Lung (tissue), 12 donors: ENCODE measurements around the gene ETNK2. TPM values are rescaled to one million over a fixed set of nuclear protein-coding genes. Genes with fewer than 3 reads are reported as not detected.

Source experiments
- ATAC-seq: fragments of 200-7000 bp; cut with Tn5 transposase; one replicate; pipeline ENCODE4 v1.9.1; 2020; ENCODE audit warnings: moderate number of reproducible peaks; ENCODE audit not compliant: insufficient read depth, low FRiP score
- DNase-seq, 3 donors: peaks; one replicate each; pipeline ENCODE4 v3.0.0-alpha.2; 2013 to 2017
- H3K27ac ChIP-seq, 2 donors: one replicate each; pipeline ENCODE4 v1.5.1; 2013; ENCODE audit warnings: mild to moderate bottlenecking in 2 of 2, moderate library complexity in 2 of 2, control low read depth in 1 of 2, inconsistent platforms in 1 of 2, low read depth in 1 of 2, low read length in 1 of 2
- H3K27me3 ChIP-seq, 3 donors: one replicate each; pipeline ENCODE4 v1.5.1; 2013; ENCODE audit warnings: low read length in 2 of 3; ENCODE audit not compliant: control insufficient read depth in 3 of 3, insufficient read depth in 3 of 3
- H3K36me3 ChIP-seq, 4 donors: one replicate each; pipeline ENCODE4 v1.5.1; 2013; ENCODE audit warnings: low read length in 4 of 4, mild to moderate bottlenecking in 1 of 4, moderate library complexity in 1 of 4; ENCODE audit not compliant: control insufficient read depth in 4 of 4, insufficient read depth in 4 of 4
- H3K4me1 ChIP-seq, 5 donors: one replicate each; pipeline ENCODE4 v1.5.1; 2013; ENCODE audit warnings: low read length in 5 of 5, mild to moderate bottlenecking in 2 of 5, moderate library complexity in 1 of 5; ENCODE audit not compliant: control insufficient read depth in 5 of 5, insufficient read depth in 5 of 5
- H3K4me3 ChIP-seq: one replicate; pipeline ENCODE4 v1.5.1; 2013; ENCODE audit warnings: mild to moderate bottlenecking, control low read depth, moderate library complexity
- H3K9ac ChIP-seq, 2 donors: one replicate each; pipeline ENCODE4 v1.5.1; 2013; ENCODE audit warnings: low read length in 2 of 2, control low read depth in 1 of 2; ENCODE audit not compliant: insufficient read depth in 1 of 2
- H3K9me3 ChIP-seq, 4 donors: one replicate each; pipeline ENCODE4 v1.5.1; 2013; ENCODE audit warnings: low read length in 3 of 4, mild to moderate bottlenecking in 1 of 4, moderate library complexity in 1 of 4; ENCODE audit not compliant: control insufficient read depth in 4 of 4, insufficient read depth in 3 of 4
- CTCF ChIP-seq: IDR thresholded peaks from 2 replicates; pipeline ENCODE4 v1.5.1; 2012; ENCODE audit warnings: mild to moderate bottlenecking; ENCODE audit errors: control extremely low read depth, extremely low read depth
- whole genome bisulfite sequencing, 2 donors: extraction: QIAGEN DNeasy Blood & Tissue Kit; methylation state at CpG; one replicate each; pipeline ENCODE4 v1.1.7; 2013; 5-methylcytosine and 5-hydroxymethylcytosine counted together
- polyA plus RNA-seq, 2 donors: library from polyadenylated mRNA; stranded (reverse); fragments of 200-250 nt; gene quantifications; one replicate each; pipeline ENCODE4 v1.2.1, GENCODE V29; 2013
- total RNA-seq, 2 donors: library from RNA; depleted of rRNA in 1 of 2; stranded (reverse); fragments of >200 nt in 1 of 2; gene quantifications; one replicate each; pipeline ENCODE4 v1.2.1, GENCODE V29; 2014 to 2021
- donor health status: control.
- donor health status: control.
- donor health status: Bipolar disorder and iron deficiency.
- donor health status: healthy.
- donor health status: DM: yes; HTN: yes; CAD: no.

The ETNK2 gene
- total and polyA plus RNA-seq, 4 donors: 2.2 to 5.8 (median 3.9) TPM

DNA sequence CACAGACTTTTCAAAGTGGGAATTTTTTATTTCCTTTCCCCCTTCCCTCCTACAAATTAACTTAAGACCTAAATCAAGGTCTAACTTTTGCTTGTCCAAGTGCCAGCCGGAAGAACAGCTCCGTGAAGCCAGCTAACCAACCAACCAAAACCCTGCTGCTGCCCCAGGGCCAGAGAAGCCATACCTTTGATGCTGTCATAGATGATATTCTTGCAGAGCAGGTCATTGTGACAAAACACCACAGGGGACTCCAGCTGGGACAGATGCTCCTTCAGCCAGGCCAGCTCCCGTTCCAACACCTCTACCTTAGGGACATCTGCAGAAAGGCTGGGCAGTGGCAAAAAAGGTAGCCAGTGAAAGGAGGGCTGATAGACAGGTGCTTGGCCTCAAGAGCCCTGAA, 10.7 kb downstream of the ETNK2 start:
- Histone ChIP-seq H3K27me3 (no peaks in the 10 kb centered on the region), H3K36me3 (peaks cover 0 to 8% (median 0%) of the 10 kb centered on the region in 4 donors), H3K4me1 (no peaks in the 10 kb centered on the region), H3K4me3 (no peak overlapping the region), H3K9me3 (no peaks in the 10 kb centered on the region), H3K27ac (no peak overlapping the region), H3K9ac (no peak overlapping the region)
- DNase-seq: no peak
- no peak for ATAC-seq
- 96 to 98% methylated on average over 3 of the region's 3 CpGs for WGBS, 2 donors
- no peak for TF ChIP-seq CTCF

- 97% methylated on average over 6 of the region's 6 CpGs for WGBS, 2 donors
- no peak for ATAC-seq
- H3K4me1 ChIP-seq: no peaks in the 10 kb centered on the region
Measured at GRCh38 chr1:204139952-204140351, 11.9 kb downstream of the ETNK2 start.

DNA sequence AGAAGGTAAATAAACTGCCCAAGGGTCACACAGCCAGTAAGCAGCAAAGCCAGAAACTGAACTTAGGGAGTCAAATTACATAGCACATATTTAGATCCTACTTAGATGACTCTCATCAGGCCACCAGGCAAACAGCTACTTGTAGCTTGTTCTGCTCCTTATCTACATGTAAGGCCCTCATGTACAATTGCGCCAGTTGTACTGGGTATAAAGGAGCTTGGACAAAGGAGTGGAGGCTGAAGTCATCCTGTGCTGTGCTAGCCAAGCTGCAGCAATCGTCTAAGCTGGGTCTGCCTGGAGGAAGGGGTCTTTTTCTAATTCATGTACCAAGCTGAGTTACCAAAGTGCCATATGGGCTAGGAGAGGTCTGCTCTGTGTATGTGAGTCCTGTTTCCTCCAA, 12.8 kb downstream of the ETNK2 start:
- DNase-seq: no peak
- no peak for TF ChIP-seq CTCF
- no peak for ATAC-seq
- Histone ChIP-seq H3K4me3 (no peak overlapping the region), H3K27me3 (no peaks in the 10 kb centered on the region), H3K4me1 (no peaks in the 10 kb centered on the region), H3K9ac (no peak overlapping the region), H3K36me3 (peaks cover 0 to 9% (median 0%) of the 10 kb centered on the region in 4 donors), H3K27ac (no peak overlapping the region), H3K9me3 (no peaks in the 10 kb centered on the region)
- WGBS, 2 donors: 73 to 90% methylated on average over 2 of the region's 2 CpGs

More at GRCh38 chr1:204139952-204140351, 11.9 kb downstream of the ETNK2 start:
- TF ChIP-seq CTCF: no peak
- Histone ChIP-seq H3K4me3 (no peak overlapping the region), H3K9me3 (no peaks in the 10 kb centered on the region), H3K9ac (no peak overlapping the region), H3K27ac (no peak overlapping the region), H3K27me3 (no peaks in the 10 kb centered on the region), H3K36me3 (peaks cover 0 to 8% (median 0%) of the 10 kb centered on the region in 4 donors)
- DNase-seq: no peak

GRCh38 chr1:204136814-204137213, 15.0 kb downstream of the ETNK2 start:
- H3K27me3 ChIP-seq: no peaks in the 10 kb centered on the region
- ATAC-seq (no peak), DNase-seq (no peak)
- no peak overlapping the region for H3K9ac ChIP-seq
- H3K4me1 ChIP-seq: peaks cover 0 to 2% (median 0%) of the 10 kb centered on the region in 5 donors
- no peak for TF ChIP-seq CTCF
- H3K9me3 ChIP-seq: no peaks in the 10 kb centered on the region
- H3K27ac ChIP-seq: no peak overlapping the region
- no peak overlapping the region for H3K4me3 ChIP-seq
- 69 to 84% methylated on average over 2 of the region's 2 CpGs for WGBS, 2 donors
- H3K36me3 ChIP-seq: peaks cover 0 to 12% (median 0%) of the 10 kb centered on the region in 4 donors
